Activated CD4-positive, alpha-beta memory T cell treated with anti-CD3 and anti-CD28 coated beads, Interleukin-2, amount 10 ng/mL, durations not matched to agents 7 days and 5 days (primary cell): Measurements from ENCODE around the gene PTGR3. TPM values are rescaled to one million over a fixed set of nuclear protein-coding genes. Genes with fewer than 3 reads are reported as not detected.

Source experiments
- CTCF ChIA-PET: fragments of 350-600 bp; sonication (Branson Sonifier 250); formaldehyde crosslinking; loops from one replicate; lab custom pipeline; 2021; ENCODE audit warnings: antibody characterized with exemption, inconsistent platforms; lab: Charles Lee
- POLR2A ChIA-PET: fragments of 350-600 bp; sonication (Branson Sonifier 250); formaldehyde crosslinking; loops from one replicate; lab custom pipeline; 2021; ENCODE audit warnings: antibody characterized with exemption; lab: Charles Lee
- DNase-seq: peaks from one replicate; pipeline ENCODE4 v3.0.0-alpha.2; 2020
- H3K27ac Mint-ChIP-seq: one replicate; pipeline ENCODE4 v1.8.0; 2021; ENCODE audit warnings: mild to moderate bottlenecking, mixed read lengths
- H3K27me3 Mint-ChIP-seq: one replicate; pipeline ENCODE4 v1.8.0; 2021; ENCODE audit warnings: mixed read lengths
- H3K36me3 Mint-ChIP-seq: one replicate; pipeline ENCODE4 v1.8.0; 2021; ENCODE audit warnings: low read depth, mixed read lengths
- H3K4me1 Mint-ChIP-seq: one replicate; pipeline ENCODE4 v1.8.0; 2021; ENCODE audit warnings: mixed read lengths
- H3K4me3 Mint-ChIP-seq: one replicate; pipeline ENCODE4 v1.8.0; 2021; ENCODE audit warnings: mild to moderate bottlenecking, mixed read lengths
- H3K9me3 Mint-ChIP-seq: one replicate; pipeline ENCODE4 v1.8.0; 2021; ENCODE audit warnings: mixed read lengths
- total RNA-seq, 2 experiments: library from RNA; stranded (reverse); gene quantifications; one replicate each; pipeline ENCODE4 v1.2.3, GENCODE V29; 2021

Gene PTGR3
- total RNA-seq, 2 experiments from 2014 or later: 39.8 to 41.4 TPM

- POLR2A ChIA-PET: interaction anchor here (1.2 kb wide), 1 partner anchor 19 kb away, joined by 7 read pairs; the partner anchor contains the start of gene TSHZ1
- H3K27me3 Mint-ChIP-seq: no peaks in the 10 kb centered on the region
- no peak overlapping the region for H3K27ac Mint-ChIP-seq
- no peak for DNase-seq
- no peak overlapping the region for H3K4me3 Mint-ChIP-seq
- H3K4me1 Mint-ChIP-seq: peaks cover 10% of the 10 kb centered on the region
- peaks cover 6% of the 10 kb centered on the region for H3K36me3 Mint-ChIP-seq
- CTCF ChIA-PET: no interaction called here
- H3K9me3 Mint-ChIP-seq: no peaks in the 10 kb centered on the region
Observed at GRCh38 chr18:75229437-75229836, 20.5 kb upstream of the PTGR3 start.

GRCh38 chr18:75228967-75229366 lies 20.0 kb upstream of the PTGR3 start:
- H3K27me3 Mint-ChIP-seq: no peaks in the 10 kb centered on the region
- no peaks in the 10 kb centered on the region for H3K9me3 Mint-ChIP-seq
- H3K4me1 Mint-ChIP-seq: peaks cover 10% of the 10 kb centered on the region
- H3K27ac Mint-ChIP-seq: no peak overlapping the region
- no peak for DNase-seq
- H3K4me3 Mint-ChIP-seq: no peak overlapping the region
- CTCF ChIA-PET: no interaction called here
- POLR2A ChIA-PET: interaction anchor here (1.2 kb wide), 1 partner anchor 18 kb away, joined by 7 read pairs; the partner anchor contains the start of gene TSHZ1
- H3K36me3 Mint-ChIP-seq: peaks cover 6% of the 10 kb centered on the region

- Mint-ChIP-seq H3K4me1 (peaks cover 12% of the 10 kb centered on the region), H3K9me3 (no peaks in the 10 kb centered on the region), H3K27ac (no peak overlapping the region), H3K36me3 (peaks cover 6% of the 10 kb centered on the region), H3K27me3 (no peaks in the 10 kb centered on the region), H3K4me3 (no peak overlapping the region)
- POLR2A ChIA-PET: no interaction called here
- no peak for DNase-seq
- CTCF ChIA-PET: no interaction called here
Observed at GRCh38 chr18:75227535-75228296, 18.8 kb upstream of the PTGR3 start.

- H3K9me3 Mint-ChIP-seq: no peaks in the 10 kb centered on the region
- DNase-seq: no peak
- peaks cover 6% of the 10 kb centered on the region for H3K36me3 Mint-ChIP-seq
- ChIA-PET POLR2A (interaction anchor here (2.1 kb wide), 1 partner anchor 11 kb away, joined by 11 read pairs; no protein-coding TSS in a partner anchor), CTCF (no interaction called here)
- H3K27ac Mint-ChIP-seq: no peak overlapping the region
- peaks cover 15% of the 10 kb centered on the region for H3K4me1 Mint-ChIP-seq
- no peak overlapping the region for H3K4me3 Mint-ChIP-seq
- no peaks in the 10 kb centered on the region for H3K27me3 Mint-ChIP-seq
Observed at GRCh38 chr18:75226956-75227316, 18.0 kb upstream of the PTGR3 start.

- H3K4me1 Mint-ChIP-seq: peaks cover 18% of the 10 kb centered on the region
- H3K27me3 Mint-ChIP-seq: no peaks in the 10 kb centered on the region
- no peak overlapping the region for H3K27ac Mint-ChIP-seq
- ChIA-PET CTCF (no interaction called here), POLR2A (interaction anchor here (1.1 to 2.1 kb wide), 2 partner anchors 11 to 16 kb away, joined by 3 to 11 read pairs; partner anchors contain the start of gene TSHZ1)
- no peaks in the 10 kb centered on the region for H3K9me3 Mint-ChIP-seq
- no peak for DNase-seq
- H3K4me3 Mint-ChIP-seq: no peak overlapping the region
- H3K36me3 Mint-ChIP-seq: peaks cover 6% of the 10 kb centered on the region
Observed at GRCh38 chr18:75226286-75226955, 17.5 kb upstream of the PTGR3 start.

GRCh38 chr18:75223687-75224347 lies 14.9 kb upstream of the PTGR3 start:
- Mint-ChIP-seq H3K4me1 (peaks cover 12% of the 10 kb centered on the region), H3K4me3 (no peak overlapping the region), H3K27ac (no peak overlapping the region), H3K27me3 (no peaks in the 10 kb centered on the region), H3K36me3 (no peaks in the 10 kb centered on the region), H3K9me3 (no peaks in the 10 kb centered on the region)
- POLR2A ChIA-PET: no interaction called here
- CTCF ChIA-PET: no interaction called here
- DNase-seq: no peak

- ChIA-PET POLR2A (interaction anchor here (2.1 kb wide), 1 partner anchor 12 kb away, joined by 6 read pairs; the partner anchor contains the start of gene TSHZ1), CTCF (no interaction called here)
- no peaks in the 10 kb centered on the region for H3K27me3 Mint-ChIP-seq
- H3K9me3 Mint-ChIP-seq: no peaks in the 10 kb centered on the region
- H3K27ac Mint-ChIP-seq: no peak overlapping the region
- DNase-seq: no peak
- H3K36me3 Mint-ChIP-seq: no peaks in the 10 kb centered on the region
- H3K4me3 Mint-ChIP-seq: no peak overlapping the region
- peaks cover 14% of the 10 kb centered on the region for H3K4me1 Mint-ChIP-seq
Observed at GRCh38 chr18:75222407-75222806, 13.5 kb upstream of the PTGR3 start.

- H3K9me3 Mint-ChIP-seq: no peaks in the 10 kb centered on the region
- no peak overlapping the region for H3K27ac Mint-ChIP-seq
- no peaks in the 10 kb centered on the region for H3K36me3 Mint-ChIP-seq
- H3K4me3 Mint-ChIP-seq: no peak overlapping the region
- DNase-seq: no peak
- CTCF ChIA-PET: no interaction called here
- POLR2A ChIA-PET: interaction anchor here (2.1 kb wide), 1 partner anchor 11 kb away, joined by 6 read pairs; the partner anchor contains the start of gene TSHZ1
- peaks cover 15% of the 10 kb centered on the region for H3K4me1 Mint-ChIP-seq
- no peaks in the 10 kb centered on the region for H3K27me3 Mint-ChIP-seq
Observed at GRCh38 chr18:75221897-75222296, 13.0 kb upstream of the PTGR3 start.

- no peak overlapping the region for H3K27ac Mint-ChIP-seq
- H3K9me3 Mint-ChIP-seq: no peaks in the 10 kb centered on the region
- no peak overlapping the region for H3K4me3 Mint-ChIP-seq
- ChIA-PET POLR2A (interaction anchor here (1.2 to 2.1 kb wide), 2 partner anchors 11 to 12 kb away, joined by 3 to 6 read pairs; partner anchors contain the start of genes PTGR3 and TSHZ1), CTCF (no interaction called here)
- H3K36me3 Mint-ChIP-seq: peaks cover 2% of the 10 kb centered on the region
- DNase-seq: no peak
- peaks cover 20% of the 10 kb centered on the region for H3K4me1 Mint-ChIP-seq
- no peaks in the 10 kb centered on the region for H3K27me3 Mint-ChIP-seq
Observed at GRCh38 chr18:75221397-75221796, 12.5 kb upstream of the PTGR3 start.

- no peak overlapping the region for H3K4me3 Mint-ChIP-seq
- H3K9me3 Mint-ChIP-seq: no peaks in the 10 kb centered on the region
- peaks cover 24% of the 10 kb centered on the region for H3K4me1 Mint-ChIP-seq
- no peak overlapping the region for H3K27ac Mint-ChIP-seq
- no peaks in the 10 kb centered on the region for H3K27me3 Mint-ChIP-seq
- H3K36me3 Mint-ChIP-seq: peaks cover 5% of the 10 kb centered on the region
- ChIA-PET POLR2A (interaction anchor here (1.2 to 2.1 kb wide), 2 partner anchors 10 to 11 kb away, joined by 3 to 6 read pairs; partner anchors contain the start of genes PTGR3 and TSHZ1), CTCF (interaction anchor here (1.0 kb wide), 1 partner anchor 23 kb away, joined by 3 read pairs; no protein-coding TSS in a partner anchor)
- DNase-seq: no peak
Observed at GRCh38 chr18:75220551-75221355, 11.8 kb upstream of the PTGR3 start.

- no peaks in the 10 kb centered on the region for H3K27me3 Mint-ChIP-seq
- H3K9me3 Mint-ChIP-seq: no peaks in the 10 kb centered on the region
- ChIA-PET CTCF (interaction anchor here (1.0 kb wide), 1 partner anchor 24 kb away, joined by 3 read pairs; no protein-coding TSS in a partner anchor), POLR2A (interaction anchor here (1.2 kb wide), 1 partner anchor 11 kb away, joined by 3 read pairs; the partner anchor contains the start of gene PTGR3)
- no peak overlapping the region for H3K27ac Mint-ChIP-seq
- peaks cover 10% of the 10 kb centered on the region for H3K36me3 Mint-ChIP-seq
- no peak overlapping the region for H3K4me3 Mint-ChIP-seq
- DNase-seq: no peak
- peaks cover 33% of the 10 kb centered on the region for H3K4me1 Mint-ChIP-seq
Observed at GRCh38 chr18:75219745-75220375, 10.9 kb upstream of the PTGR3 start.
